Right ventricle myocardium superior (tissue), 1 donor: ENCODE measurements around the gene ITGAD. TPM values are rescaled to one million over a fixed set of nuclear protein-coding genes. Genes with fewer than 3 reads are reported as not detected.

Source experiments
- ATAC-seq: fragments of 200-7000 bp; cut with Tn5 transposase; one replicate; pipeline ENCODE4 v1.9.1; 2020; ENCODE audit warnings: mild to moderate bottlenecking; ENCODE audit not compliant: poor library complexity
- DNase-seq: peaks from one replicate; pipeline ENCODE4 v3.0.0-alpha.2; 2020
- intact Hi-C: fragments of 100-400 bp; cut with DNase I; formaldehyde crosslinking; loops from one replicate; pipeline ENCODE4 v1.11.2; 2022
- long read RNA-seq: library from polyadenylated mRNA; unstranded; transcript quantifications from one replicate; pipeline ENCODE4 v2.0.0, GENCODE V29; 2021
- total RNA-seq: library from RNA; stranded (reverse); fragmentation: NEBNext Ultra II Directional; extraction: Animal tissue kit (Norgen Biotek cat#: 25700); gene quantifications from one replicate; pipeline ENCODE4 v1.2.1, GENCODE V29; 2021
- donor health status: DM: no; HTN: yes; CAD: no; lungs with severe emphysema.

The ITGAD gene
- total RNA-seq, result not detected
- long read RNA-seq, partial matches to known transcripts, result 0 of 1 reads
- long read RNA-seq, other reads (novel, unspliced or antisense), result 1 of 1 reads

DNA sequence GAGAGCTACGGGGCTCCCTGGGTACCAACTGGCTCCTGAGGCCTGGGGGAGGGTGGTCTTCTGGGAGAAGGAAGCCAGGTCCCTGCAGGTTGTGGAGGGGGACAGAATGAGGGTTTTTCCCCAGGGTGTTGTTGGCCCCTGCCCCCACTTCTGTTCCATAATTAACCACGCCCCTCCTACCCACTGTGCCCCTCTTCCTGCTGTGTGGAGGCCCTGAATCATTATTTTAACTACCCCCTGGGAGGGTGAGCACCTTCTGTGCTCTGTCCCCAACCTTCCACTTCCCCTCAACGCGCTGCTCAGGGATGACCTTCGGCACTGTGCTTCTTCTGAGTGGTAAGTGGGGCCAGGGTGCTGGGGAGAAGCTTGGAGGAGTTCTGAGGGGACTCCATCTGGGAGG, at the start of gene ITGAD:
ITGAD (plus strand) TSS at position 280 of the 400 bp plus-strand sequence; CDS start at position 306, 26 bp downstream.
- intact Hi-C loops, result no loop called here
- DNase-seq (no peak), ATAC-seq (no peak)

DNA sequence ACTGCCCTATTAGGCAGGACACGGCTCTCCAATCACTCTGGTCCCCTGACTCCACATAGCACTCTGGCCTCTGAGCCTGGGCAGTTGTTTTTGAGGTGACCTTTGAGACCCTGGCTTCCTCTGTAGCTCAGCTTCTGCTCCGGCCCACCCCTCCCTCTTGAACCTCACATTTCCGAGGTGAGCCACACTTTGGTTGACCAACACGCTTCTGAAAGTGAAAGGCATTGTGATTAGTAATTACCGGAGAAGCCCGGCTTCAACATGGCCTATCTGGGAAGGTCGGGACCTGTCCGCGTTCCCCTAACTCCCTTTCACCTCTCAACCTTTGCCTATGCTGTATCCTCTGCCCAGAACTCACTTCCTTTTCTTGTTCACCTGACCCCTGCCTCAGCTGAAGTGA, 48.4 kb upstream of the ITGAD start:
- DNase-seq, result no peak

DNA sequence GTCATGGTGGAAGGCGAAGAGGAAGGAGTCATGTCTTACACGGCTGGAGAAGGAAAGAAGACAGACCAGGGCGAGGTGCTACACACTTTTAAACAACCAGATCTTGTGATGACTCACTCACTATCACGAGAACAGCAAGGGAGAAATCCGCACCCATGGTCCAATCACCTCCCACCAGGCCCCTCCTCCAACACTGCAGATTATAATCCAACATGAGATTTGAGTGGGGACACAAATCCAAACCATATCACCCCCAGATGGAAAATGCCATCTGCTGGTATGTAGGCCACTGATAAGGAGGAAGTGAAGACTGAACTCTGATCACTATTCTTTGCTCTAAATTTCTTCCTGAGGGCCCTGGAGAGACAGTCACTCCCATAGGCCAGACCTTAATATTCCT, 45.7 kb upstream of the ITGAD start:
- DNase-seq, result no peak
- no peak for ATAC-seq
- intact Hi-C loops, result no loop called here

More for the DNA sequence above, 48.4 kb upstream of the ITGAD start:
- no peak for ATAC-seq
- intact Hi-C loops, result no loop called here

DNA sequence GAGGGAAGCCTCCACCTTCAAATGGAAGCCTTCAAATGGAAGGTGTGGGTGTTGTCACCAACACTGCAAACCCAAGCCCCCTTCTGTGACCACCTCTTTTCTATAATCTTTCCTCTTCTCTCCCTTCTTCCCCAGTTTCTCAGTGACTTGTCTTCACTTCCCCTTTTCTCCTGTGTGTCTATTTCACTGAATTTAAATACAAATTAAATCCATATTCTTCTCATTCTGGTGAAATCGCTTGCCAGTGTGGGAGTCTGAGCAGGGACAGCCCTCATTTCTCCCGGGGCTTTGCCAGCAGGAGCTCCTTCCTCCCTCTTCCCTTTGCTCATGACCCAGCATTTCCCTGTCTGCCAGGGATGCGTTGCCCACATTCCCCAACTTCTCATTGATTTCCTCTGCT, 44.6 kb upstream of the ITGAD start:
- intact Hi-C loops, result no loop called here
- ATAC-seq (no peak), DNase-seq (no peak)

DNA sequence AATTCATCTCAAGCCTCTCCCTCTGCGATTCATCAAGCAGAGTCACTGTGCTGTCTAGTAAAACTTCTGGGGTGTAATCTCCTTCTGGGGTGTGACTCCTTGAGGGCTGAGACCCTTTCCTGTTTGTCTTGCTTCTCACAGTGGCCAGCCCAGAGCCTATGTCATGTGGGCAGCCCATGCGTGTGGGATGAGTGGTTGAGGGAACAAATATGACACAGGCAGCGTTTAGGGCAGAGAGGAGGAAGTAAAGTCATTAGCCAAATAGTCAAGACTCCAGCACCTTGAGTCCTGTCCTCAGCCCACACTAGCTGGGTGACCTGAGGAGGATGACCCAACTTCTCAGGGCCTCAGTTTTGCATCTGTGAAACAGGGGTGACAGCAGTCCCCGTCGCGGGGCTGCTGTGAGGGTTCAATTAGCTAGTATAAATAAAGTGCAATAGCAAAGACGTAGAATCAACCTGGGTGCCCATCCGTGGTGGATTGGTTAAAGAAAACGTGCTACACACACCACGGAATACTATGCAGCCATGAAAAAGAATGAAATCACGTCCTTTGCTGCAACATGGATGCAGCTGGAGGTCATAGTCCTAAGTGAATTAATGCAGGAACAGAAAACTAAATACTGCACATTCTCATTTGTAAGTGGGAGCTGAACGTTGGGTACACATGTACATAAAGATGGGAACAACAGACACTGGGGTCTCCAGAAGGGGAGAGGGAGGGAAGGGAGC, 42.7 kb upstream of the ITGAD start:
- DNase-seq (no peak), ATAC-seq (no peak)
- intact Hi-C loops, result no loop called here

DNA sequence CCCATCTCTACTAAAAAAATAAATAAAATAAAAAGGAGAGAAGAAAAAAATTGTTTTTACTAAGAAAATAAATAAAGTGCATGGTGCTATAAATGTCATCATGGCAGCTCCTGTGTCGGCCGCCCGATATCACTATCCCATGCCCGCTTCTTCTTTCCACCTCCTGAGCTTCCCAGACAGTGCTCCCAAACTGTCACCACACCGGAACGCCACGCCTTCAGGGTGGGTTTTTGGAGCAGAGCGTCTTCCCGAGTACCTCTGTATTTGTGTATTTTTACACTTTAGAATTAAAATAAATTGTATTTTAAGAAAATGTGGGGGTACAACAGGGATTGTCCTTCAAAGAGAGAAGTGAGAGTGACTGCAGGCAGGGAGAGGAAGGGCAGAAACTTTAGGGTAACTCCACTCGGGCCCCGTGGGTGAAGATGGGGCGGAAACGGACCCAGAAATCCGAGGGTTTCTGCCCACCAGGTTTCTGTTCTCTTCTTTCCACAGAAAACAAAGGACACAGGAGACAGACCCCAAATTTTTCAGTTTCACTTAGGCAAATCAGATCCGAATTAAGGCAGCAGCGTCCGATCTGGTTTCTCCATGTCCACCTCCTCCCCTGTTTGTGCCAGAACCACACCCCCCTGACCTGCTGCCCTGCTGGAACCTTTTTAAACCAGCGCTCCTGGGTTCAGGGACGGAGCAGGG, 41.7 kb upstream of the ITGAD start:
- ATAC-seq, result no peak
- DNase-seq, result no peak

DNA sequence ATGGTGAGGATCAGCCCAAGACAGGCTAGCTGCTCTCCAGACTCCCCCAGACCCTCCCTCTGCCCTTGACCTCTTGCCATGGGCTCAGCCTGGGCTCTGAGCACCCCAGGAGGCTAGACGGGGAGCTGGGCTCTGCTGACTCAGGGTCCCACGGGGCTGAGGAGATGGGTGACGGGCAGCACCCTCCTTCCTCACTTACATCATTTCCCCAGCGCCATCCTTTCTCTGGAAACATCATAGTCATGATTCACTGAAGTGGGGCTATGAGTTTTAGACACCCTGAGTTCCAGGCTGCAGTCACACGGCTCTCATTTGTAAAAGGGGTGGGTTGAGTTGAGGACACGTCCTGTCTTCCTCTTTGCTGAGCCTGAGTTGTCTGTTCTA, 41.2 kb upstream of the ITGAD start:
- intact Hi-C loops, result no loop called here
- peak; percentile 53 for DNase-seq

More for the DNA sequence above, 41.7 kb upstream of the ITGAD start:
- intact Hi-C loops, result no loop called here

DNA sequence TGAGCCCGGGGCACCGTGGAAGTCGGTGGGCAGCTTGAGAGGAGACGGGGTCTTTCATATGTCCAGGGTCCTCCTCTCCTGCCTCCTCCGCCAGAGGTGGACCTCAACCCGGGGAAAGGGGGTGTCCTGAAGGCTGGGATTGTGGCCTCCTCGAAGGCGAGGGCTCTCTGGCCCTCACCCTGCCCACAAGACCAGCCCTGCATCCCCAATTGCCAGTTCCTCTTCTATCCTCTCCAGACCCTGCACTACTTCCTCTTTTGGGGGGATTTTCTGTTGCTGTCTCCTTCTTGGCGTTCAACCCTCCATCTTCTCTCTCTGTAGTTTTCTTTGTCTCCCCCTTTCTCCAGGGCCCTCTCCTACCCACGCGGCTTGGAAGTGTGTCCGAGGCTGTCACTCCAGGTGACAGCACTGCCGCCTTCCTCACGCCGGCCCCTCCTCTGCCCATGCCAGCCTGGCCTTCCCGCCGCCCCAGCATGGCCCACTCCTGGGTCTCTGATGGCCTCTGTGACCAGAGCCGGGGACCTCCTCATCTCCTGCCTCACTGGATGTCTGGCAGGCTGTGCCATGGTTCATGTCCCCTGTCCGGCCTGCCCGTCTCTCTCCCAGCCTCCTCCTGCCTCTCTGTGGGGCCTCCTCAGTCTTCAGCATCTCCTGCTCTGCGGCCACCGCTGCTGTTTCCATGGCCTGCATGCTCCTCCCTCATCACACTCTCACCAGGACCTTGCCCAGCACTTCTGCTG, 40.6 kb upstream of the ITGAD start:
- DNase-seq (no peak), ATAC-seq (peak; percentile 54)
- intact Hi-C loops, result no loop called here

More for the DNA sequence above, 41.2 kb upstream of the ITGAD start:
- ATAC-seq, result peak; percentile 47

DNA sequence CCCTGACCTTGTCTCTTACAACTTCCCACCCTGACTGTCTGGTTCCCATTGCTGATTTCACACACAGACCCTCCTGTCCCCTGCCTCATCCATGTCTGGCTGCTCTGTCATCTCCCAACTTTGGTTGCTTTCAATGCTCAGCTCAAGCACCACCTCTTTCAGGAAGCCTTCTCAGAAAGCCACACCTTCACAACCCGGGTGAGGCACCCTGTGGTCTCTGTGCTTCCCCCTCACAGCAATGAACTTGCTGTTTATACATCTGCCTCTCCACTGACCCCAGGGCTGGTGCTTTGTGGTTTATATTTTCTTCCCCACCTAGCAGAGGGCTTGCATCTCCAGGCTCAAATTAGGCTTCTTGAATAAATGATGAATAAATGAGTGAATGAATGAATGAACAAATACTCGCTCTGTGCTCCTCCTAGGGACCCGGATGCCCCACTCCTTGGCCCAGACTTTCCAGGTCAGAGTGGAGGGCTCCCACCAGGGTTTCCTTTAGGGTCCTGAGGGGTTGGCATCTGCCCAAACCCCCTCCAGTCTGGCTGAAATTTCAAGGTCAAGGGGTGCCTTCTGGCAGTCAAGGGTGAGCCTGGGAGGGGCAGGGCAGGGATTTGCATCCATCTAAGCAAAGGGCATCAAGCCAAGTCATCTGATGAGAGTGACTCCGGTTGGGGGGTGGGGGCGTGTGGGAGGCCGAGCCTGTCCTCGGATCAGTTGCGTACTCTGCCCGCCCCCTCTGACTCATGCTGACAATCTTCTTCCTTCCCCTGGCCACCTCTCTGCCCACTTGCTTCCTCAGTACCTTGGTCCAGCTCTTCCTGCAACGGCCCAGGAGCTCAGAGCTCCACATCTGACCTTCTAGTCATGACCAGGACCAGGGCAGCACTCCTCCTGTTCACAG, 38.5 kb upstream of the ITGAD start, which contains the start of gene ITGAX:
ITGAX (plus strand) TSS at position 783 of the 898 bp plus-strand sequence; CDS start at position 862, 79 bp downstream.
- peak; percentile 72 for DNase-seq
- intact Hi-C loops, result no loop called here
- ATAC-seq, result peak; percentile 12

DNA sequence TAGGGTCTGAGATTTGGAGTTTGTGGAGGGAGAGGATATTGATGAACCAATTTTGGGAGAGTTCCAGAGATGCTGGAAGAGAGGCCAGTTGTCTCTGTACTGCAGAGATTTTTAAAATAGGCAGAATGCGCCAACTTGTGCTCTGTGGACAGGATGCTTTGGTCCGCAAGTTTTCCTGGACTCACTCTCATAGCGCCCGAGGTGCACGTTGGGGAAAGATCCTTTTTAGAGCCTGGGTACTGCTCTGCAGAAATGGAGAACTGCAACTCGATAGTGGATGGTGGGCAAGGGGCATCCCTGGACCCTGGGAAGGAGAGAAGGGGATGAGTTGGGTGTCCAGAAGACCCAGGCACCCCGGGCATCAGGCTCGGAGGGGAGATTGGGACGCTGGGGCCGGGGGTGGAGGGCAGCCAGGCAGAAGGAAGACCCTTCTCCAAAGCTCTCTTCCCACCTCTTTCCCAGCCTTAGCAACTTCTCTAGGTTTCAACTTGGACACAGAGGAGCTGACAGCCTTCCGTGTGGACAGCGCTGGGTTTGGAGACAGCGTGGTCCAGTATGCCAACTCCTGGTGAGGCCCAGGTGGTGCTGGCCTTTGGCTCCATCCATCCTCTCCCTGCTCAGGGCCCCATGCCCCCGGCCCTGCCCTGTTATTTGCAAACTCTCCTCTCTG, 37.6 kb upstream of the ITGAD start:
- intact Hi-C loops, result no loop called here
- ATAC-seq, result no peak
- DNase-seq, result no peak

DNA sequence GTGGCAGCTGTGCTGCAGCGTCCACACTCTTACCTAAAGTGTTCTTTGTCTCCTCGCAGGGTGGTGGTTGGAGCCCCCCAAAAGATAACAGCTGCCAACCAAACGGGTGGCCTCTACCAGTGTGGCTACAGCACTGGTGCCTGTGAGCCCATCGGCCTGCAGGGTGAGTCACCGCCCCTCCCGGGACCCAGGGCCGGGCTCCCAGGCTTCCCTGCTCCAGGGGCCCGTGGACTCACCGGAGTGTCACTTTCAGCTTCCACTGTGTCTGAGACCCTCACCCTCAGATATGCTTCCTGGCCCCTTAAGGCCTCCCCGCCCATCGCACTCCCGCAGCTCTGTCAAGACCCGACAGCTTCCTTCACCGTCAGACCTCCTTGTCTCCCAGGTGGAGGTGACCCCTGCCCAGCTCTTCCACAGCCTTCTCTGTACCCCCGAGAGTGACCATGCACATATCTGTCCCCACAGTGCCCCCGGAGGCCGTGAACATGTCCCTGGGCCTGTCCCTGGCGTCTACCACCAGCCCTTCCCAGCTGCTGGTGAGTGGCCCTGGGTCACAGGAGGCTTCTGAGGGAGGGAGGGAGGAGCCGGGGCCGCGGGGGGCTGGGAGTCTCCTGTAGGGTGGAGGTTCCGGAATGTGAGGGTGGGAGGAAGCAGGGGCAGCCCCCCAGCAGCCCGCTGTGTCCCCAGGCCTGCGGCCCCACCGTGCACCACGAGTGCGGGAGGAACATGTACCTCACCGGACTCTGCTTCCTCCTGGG, 36.4 kb upstream of the ITGAD start:
- intact Hi-C loops, result no loop called here
- no peak for DNase-seq
- ATAC-seq, result peak; percentile 16

DNA sequence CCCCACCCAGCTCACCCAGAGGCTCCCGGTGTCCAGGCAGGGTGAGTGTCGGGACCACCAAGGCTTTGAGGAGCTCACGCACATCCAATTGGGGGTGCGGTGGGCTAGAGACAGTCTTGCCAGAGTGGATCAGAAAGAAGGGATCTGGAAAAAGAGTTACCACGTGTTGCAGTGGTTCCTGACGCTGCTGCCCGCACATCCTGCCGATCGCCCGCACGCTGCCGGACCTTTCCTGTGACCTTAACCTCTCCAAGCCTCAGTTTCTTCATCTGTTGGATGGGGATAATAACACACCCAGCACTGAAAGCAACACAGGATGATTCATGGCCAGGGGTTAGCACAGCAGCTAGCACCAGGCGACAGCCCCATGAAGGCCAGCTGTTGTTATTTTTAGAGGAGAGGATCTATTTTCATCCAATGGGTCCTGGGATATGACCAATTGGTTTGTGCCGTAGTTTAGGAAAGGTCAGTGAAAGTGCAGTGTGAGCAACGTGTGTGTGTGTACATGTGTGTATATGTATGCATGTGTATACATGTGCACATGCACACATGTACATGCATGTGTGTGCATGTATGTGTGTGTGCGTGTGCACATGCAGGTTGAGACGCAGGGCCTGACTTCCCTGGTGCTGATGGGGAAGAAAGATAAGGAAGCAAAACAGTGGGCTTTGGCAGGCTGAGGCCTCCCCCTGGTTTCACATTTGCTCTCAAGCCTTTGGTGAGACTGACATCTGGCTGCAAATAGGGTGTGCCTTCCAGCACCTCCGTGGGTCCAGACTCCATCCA, 35.6 kb upstream of the ITGAD start:
- peak; percentile 77 for ATAC-seq
- intact Hi-C loops, result no loop called here

DNA sequence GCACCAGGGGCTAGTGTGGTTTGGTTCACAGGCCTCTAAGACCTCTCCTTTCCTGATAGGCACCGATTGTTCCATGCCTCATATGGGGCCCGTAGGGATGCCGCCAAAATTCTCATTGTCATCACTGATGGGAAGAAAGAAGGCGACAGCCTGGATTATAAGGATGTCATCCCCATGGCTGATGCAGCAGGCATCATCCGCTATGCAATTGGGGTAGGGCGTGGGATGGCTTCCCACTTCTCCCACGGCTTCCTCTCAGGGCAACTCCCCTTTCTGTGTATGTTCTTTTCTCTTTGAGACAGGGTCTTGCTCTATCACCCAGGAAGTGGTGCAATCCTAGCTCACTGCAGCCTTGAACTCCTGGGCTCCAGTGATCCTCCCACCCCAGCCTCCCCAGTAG, 32.9 kb upstream of the ITGAD start:
- intact Hi-C loops, result no loop called here
- no peak for DNase-seq
- ATAC-seq, result no peak

More for the DNA sequence above, 35.6 kb upstream of the ITGAD start:
- no peak for DNase-seq

DNA sequence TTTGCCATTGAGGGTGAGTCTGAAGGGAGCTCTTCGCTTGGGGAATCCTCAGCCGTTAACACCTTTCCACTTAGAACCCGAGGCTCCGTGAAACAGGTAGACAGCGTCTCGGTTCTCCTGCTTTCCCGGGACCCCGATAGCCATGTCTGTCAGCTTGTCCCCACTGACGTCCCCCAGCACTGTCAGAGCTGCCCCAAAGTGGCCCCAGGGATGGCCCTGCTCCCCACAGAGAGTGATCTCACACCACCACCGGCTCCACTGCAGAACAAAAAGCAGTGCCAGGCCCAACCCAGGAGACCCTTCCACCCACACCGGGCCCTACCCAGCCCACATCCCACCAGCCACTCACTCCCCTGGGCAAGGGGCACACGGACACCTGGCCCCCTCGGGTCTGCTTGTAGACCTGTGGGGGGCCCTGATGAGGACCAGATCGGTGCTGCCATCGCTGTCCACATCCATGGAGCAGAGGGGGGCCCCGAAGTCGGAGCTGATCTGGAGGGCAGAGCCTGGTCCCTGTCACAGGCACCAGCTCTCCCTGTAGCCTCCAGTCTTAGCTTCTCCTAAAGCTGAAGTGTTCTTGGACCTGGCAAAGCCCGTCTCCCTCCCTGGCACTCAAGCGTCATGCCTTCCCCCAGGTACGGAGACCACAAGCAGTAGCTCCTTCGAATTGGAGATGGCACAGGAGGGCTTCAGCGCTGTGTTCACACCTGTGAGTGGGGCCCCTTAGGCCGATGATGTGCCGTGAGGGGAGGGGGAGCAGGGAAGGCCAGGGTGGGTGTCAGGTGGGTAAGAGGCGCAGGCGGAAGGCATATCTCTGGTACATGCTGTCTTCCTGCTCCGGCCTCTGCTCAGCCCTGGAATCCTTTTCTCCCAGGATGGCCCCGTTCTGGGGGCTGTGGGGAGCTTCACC, 31.7 kb upstream of the ITGAD start:
- intact Hi-C loops, result no loop called here
- DNase-seq, result no peak
- no peak for ATAC-seq
